Measurements from ENCODE around the gene MPRIP.

MPRIP gene

DNA sequence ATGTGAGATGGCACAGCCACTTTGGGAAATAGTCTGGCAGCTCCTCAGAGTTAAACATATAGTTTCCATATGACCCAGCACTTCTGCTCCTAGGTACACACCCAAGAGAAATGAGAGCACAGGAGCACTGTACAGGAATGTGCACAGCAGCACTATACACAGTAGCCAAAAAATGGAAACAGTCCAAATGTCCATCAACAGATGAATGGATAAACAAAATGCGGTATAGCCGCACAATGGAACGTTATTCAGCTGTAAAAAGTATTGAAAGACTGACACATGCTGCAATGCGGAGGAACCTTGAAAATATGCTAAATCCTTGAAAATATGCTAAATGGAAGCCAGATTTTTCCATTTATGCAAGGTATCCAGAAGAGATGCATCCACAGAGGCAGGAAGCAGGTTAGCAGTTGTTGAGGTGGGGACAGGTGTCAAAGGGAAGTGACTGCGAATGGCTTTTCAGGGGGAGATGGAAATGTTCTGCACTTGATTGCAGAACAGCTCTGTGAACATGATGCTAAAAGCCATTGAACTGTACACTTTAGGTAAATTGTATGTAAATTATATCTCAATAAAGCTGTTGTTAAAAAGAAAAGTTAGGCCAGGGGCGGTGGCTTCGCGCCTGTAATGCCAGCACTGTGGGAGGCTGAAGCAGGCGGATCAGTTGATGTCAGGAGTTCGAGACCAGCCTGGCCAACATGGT is 80.7 kb downstream of the MPRIP start:
- Histone ChIP-seq H3K9ac (ENCODE audit: low read depth, low read length) (no peak overlapping the region), H3K27me3 (ENCODE audit: insufficient read depth, low read length, poor library complexity) (no peaks in the 10 kb centered on the region), H3K4me1 (ENCODE audit: insufficient read depth, low read length) (peaks cover 17% of the 10 kb centered on the region; the same call in 1 of the 2 replicates), H3K36me3 (ENCODE audit: insufficient read depth, low read length) (peaks cover 19% of the 10 kb centered on the region), H4K20me1 (ENCODE audit: insufficient read depth, low read length) (peaks cover 89% of the 10 kb centered on the region), H3K4me2 (ENCODE audit: insufficient read depth, low read length) (no peak overlapping the region), H3K79me2 (ENCODE audit: insufficient read depth, low read length) (peaks cover 75% of the 10 kb centered on the region), H3K27ac (ENCODE audit: low read length) (no peak overlapping the region), H2AFZ (ENCODE audit: low read depth, low read length) (no peak overlapping the region), H3K9me3 (ENCODE audit: insufficient read depth, low read length, severe bottlenecking) (no peaks in the 10 kb centered on the region), H3K4me3 (ENCODE audit: low read depth in 1 of 2, low read length in 2 of 2) (no peak overlapping the region)
- TF ChIP-seq, protein P1, sequence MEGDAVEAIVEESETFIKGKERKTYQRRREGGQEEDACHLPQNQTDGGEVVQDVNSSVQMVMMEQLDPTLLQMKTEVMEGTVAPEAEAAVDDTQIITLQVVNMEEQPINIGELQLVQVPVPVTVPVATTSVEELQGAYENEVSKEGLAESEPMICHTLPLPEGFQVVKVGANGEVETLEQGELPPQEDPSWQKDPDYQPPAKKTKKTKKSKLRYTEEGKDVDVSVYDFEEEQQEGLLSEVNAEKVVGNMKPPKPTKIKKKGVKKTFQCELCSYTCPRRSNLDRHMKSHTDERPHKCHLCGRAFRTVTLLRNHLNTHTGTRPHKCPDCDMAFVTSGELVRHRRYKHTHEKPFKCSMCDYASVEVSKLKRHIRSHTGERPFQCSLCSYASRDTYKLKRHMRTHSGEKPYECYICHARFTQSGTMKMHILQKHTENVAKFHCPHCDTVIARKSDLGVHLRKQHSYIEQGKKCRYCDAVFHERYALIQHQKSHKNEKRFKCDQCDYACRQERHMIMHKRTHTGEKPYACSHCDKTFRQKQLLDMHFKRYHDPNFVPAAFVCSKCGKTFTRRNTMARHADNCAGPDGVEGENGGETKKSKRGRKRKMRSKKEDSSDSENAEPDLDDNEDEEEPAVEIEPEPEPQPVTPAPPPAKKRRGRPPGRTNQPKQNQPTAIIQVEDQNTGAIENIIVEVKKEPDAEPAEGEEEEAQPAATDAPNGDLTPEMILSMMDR (IDR thresholded peaks at IDR 0.05; ENCODE audit: borderline replicate concordance, extremely low read depth, low read length, poor library complexity, severe bottlenecking) = no peak
- no peak for TF ChIP-seq EZH2 (IDR thresholded peaks at IDR 0.05; ENCODE audit: borderline replicate concordance, low read depth, low read length, severe bottlenecking)
- ATAC-seq (ENCODE audit: insufficient read depth, low read depth) (no peak), DNase-seq (no peak)

DNA sequence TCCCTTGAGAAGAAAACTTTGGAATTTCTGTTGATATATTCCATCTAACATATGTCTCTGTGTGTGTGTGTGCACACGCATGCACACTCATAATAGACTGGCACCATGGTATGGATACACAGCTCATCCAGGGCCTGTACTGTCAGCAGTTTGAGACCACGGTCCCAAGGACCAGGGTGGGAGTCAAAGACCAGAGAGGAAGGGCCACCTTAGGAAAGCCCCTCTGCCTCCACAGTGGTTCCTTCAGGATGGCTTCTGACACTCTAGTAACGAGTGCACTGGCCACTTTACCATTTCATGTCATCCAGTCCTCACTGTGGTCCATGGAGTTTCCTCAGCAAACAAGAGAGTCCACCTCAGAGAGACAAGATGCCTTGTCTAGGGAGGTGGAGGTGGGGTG is 82.1 kb downstream of the MPRIP start:
- Histone ChIP-seq H3K4me3 (ENCODE audit: low read depth in 1 of 2, low read length in 2 of 2) (no peak overlapping the region), H3K27ac (ENCODE audit: low read length) (no peak overlapping the region), H3K9me3 (ENCODE audit: insufficient read depth, low read length, severe bottlenecking) (no peaks in the 10 kb centered on the region), H3K27me3 (ENCODE audit: insufficient read depth, low read length, poor library complexity) (no peaks in the 10 kb centered on the region), H3K36me3 (ENCODE audit: insufficient read depth, low read length) (peaks cover 32% of the 10 kb centered on the region), H3K4me1 (ENCODE audit: insufficient read depth, low read length) (peaks cover 4% of the 10 kb centered on the region; the same call in 1 of the 2 replicates), H2AFZ (ENCODE audit: low read depth, low read length) (no peak overlapping the region), H3K4me2 (ENCODE audit: insufficient read depth, low read length) (no peak overlapping the region), H3K9ac (ENCODE audit: low read depth, low read length) (no peak overlapping the region), H3K79me2 (ENCODE audit: insufficient read depth, low read length) (peaks cover 61% of the 10 kb centered on the region), H4K20me1 (ENCODE audit: insufficient read depth, low read length) (peaks cover 89% of the 10 kb centered on the region)
- ATAC-seq (ENCODE audit: insufficient read depth, low read depth) (no peak), DNase-seq (no peak)
- TF ChIP-seq, protein P1 (IDR thresholded peaks at IDR 0.05; ENCODE audit: borderline replicate concordance, extremely low read depth, low read length, poor library complexity, severe bottlenecking) = no peak
- TF ChIP-seq EZH2 (IDR thresholded peaks at IDR 0.05; ENCODE audit: borderline replicate concordance, low read depth, low read length, severe bottlenecking) = no peak

DNA sequence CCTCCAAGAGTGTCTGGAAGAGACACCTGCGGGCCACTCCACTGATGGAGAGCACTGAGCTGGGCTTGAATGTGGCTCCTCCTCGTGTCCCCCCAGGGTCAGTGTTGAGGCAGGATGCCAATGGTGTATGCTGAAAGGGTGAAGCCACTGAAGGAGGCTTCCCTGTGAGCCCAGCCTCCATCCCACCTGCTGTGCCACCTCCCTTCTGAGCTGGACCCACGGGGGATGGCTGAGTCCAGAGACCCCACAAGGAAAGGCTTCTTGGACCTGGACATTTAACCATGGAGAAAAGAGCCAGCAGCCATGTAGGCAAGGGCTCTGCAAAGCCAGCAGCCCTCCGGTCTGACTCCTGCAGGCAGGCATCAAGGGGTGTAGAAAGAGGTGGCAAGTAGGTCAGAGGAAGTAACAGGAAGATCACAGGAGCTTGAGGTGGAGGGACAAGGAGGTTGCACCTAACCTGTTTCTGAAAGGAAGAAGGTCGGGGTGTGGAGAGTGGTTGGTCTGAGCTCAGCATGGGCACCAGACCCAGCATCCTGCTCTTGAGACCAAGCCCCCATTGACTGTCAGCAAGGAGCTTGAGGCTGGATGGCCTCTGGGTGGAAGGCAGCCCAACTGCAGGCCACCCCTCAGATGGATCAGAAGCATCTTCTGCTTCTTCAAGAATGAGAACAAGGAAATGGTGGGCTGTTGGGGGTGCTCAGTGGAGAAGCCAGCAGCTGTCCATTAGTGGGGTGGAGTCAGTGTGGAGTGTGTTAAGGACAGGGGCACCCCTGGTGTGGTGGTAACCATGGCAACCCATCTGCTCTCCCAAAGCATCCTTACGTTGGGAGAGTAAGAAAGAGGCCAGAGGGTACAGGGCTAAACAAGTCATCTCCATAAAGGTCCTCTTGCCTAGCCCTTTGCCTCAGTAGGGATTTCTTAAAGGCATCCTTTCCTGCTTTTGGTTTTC is 83.2 kb downstream of the MPRIP start:
- Histone ChIP-seq H3K4me1 (ENCODE audit: insufficient read depth, low read length) (no peaks in the 10 kb centered on the region), H3K79me2 (ENCODE audit: insufficient read depth, low read length) (peaks cover 50% of the 10 kb centered on the region), H3K9ac (ENCODE audit: low read depth, low read length) (no peak overlapping the region), H3K27me3 (ENCODE audit: insufficient read depth, low read length, poor library complexity) (no peaks in the 10 kb centered on the region), H3K36me3 (ENCODE audit: insufficient read depth, low read length) (peaks cover 43% of the 10 kb centered on the region), H3K27ac (ENCODE audit: low read length) (no peak overlapping the region), H4K20me1 (ENCODE audit: insufficient read depth, low read length) (peaks cover 89% of the 10 kb centered on the region), H3K4me3 (ENCODE audit: low read depth in 1 of 2, low read length in 2 of 2) (no peak overlapping the region), H3K4me2 (ENCODE audit: insufficient read depth, low read length) (no peak overlapping the region), H3K9me3 (ENCODE audit: insufficient read depth, low read length, severe bottlenecking) (no peaks in the 10 kb centered on the region), H2AFZ (ENCODE audit: low read depth, low read length) (no peak overlapping the region)
- no peak for DNase-seq
- ATAC-seq (ENCODE audit: insufficient read depth, low read depth) = no peak
- TF ChIP-seq EZH2 (IDR thresholded peaks at IDR 0.05; ENCODE audit: borderline replicate concordance, low read depth, low read length, severe bottlenecking) = no peak
- TF ChIP-seq, protein P1 (IDR thresholded peaks at IDR 0.05; ENCODE audit: borderline replicate concordance, extremely low read depth, low read length, poor library complexity, severe bottlenecking) = no peak

Data from DND-41 (cell line).